ENCODE measurements around the gene EXD2. TPM values are rescaled to one million over a fixed set of nuclear protein-coding genes. Genes with fewer than 3 reads are reported as not detected.

Gene EXD2
- total RNA-seq, 4 donors from 2014 or later: 13.7 to 19.7 (median 16.5) TPM

DNA sequence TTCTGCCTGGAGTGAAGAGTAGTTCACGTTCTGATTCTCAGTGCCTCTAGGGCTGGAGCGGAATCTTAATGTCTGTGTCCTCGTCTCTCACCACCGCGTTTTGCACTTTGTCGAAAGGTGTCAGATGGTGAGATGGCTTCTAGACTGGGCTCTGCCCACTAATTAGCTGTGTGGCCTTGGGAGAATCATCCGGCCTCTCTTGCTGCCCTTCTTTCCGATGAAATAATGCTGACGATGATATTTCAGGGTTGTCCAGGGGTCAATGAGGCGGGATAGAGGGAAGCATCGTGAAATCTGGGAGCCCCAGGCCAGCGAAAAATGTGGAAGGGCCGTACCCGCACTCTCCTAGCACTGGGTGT is 67.8 kb downstream of the EXD2 start:
- intact Hi-C loops (cut with DNase I; ENCODE audit: low total_unique reads): no loop called here
- no peak overlapping the region for H3K27ac ChIP-seq
- ATAC-seq: no peak

DNA sequence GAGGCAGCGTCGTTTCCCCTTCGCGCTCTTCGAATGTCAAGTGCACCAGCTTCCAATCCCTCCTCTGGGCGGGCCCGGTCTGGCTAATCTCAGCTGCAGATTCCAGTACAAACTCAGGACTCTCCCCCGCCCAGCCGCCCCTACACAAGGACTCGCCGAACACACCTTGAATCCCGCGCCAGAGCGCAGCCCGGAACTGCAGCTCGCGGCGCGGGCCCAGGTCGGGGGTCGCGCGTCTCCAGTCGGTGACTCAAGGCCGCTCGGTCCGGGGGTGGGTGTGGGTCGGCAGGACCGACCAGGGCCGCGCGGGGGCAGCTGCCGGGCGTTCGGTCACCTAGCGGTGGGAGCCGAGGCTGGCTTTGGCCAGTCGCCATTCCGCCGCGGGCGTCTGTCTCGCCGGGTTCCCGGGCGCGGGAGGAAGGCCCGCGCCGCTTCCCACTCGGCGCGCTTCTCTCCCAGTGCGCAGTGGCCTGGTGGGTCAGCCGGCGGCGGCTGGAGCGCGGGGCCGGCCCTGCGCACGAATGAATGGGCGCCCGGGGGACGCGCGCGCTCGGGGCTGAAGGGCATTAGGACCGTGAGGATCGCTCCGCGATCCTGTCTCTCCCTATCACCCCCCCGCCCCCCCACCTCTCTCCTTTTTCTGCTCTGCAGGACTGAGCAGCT is 68.4 kb downstream of the EXD2 start, which contains the start of gene GALNT16:
TSS of gene GALNT16 (plus strand) at position 632 of the 663 bp plus-strand sequence. CDS start 133 bp downstream, outside the sequence.
- Histone ChIP-seq H3K36me3 (no peaks in the 10 kb centered on the region), H3K4me1 (peaks cover 5 to 7% of the 10 kb centered on the region in 2 donors), H3K27ac (peak within 1 kb of the TSS in 3 of 4 donors; percentile 37 to 56 (median 55)), H3K9me3 (no peaks in the 10 kb centered on the region), H3K27me3 (peaks cover 31 to 46% (median 36%) of the 10 kb centered on the region in 3 donors), H3K4me3 (peak within 1 kb of the TSS; percentile 57 to 89 (median 60))
- TF ChIP-seq CTCF (IDR thresholded peaks at IDR 0.05 in 4 of 5, conservative IDR thresholded peaks at IDR 0.05 in 1 of 5) (peak in 4 of 5 experiments; percentile 7 to 37 (median 18)), POLR2A (IDR thresholded peaks at IDR 0.05) (no peak)
- DNase-seq: no peak
- in situ Hi-C loops (cut with MboI; ENCODE audit: low sequenced_read_pairs in 4 of 4): no loop called here
- ATAC-seq: no peak
- intact Hi-C loops (cut with DNase I; ENCODE audit: low total_unique reads): loop anchor here (5.0 kb wide), 1 partner anchor 58 kb away; no protein-coding TSS in a partner anchor

More for the DNA sequence above, 67.8 kb downstream of the EXD2 start:
- peaks cover 5 to 7% of the 10 kb centered on the region in 2 donors for H3K4me1 ChIP-seq
- peak overlapping the region; percentile 57 to 89 (median 60) for H3K4me3 ChIP-seq
- in situ Hi-C loops (cut with MboI; ENCODE audit: low sequenced_read_pairs in 4 of 4): no loop called here
- DNase-seq: no peak
- H3K27me3 ChIP-seq: peaks cover 31 to 46% (median 36%) of the 10 kb centered on the region in 3 donors
- no peaks in the 10 kb centered on the region for H3K9me3 ChIP-seq
- TF ChIP-seq CTCF (IDR thresholded peaks at IDR 0.05 in 4 of 5, conservative IDR thresholded peaks at IDR 0.05 in 1 of 5) (no peak), POLR2A (IDR thresholded peaks at IDR 0.05) (no peak)
- no peaks in the 10 kb centered on the region for H3K36me3 ChIP-seq

DNA sequence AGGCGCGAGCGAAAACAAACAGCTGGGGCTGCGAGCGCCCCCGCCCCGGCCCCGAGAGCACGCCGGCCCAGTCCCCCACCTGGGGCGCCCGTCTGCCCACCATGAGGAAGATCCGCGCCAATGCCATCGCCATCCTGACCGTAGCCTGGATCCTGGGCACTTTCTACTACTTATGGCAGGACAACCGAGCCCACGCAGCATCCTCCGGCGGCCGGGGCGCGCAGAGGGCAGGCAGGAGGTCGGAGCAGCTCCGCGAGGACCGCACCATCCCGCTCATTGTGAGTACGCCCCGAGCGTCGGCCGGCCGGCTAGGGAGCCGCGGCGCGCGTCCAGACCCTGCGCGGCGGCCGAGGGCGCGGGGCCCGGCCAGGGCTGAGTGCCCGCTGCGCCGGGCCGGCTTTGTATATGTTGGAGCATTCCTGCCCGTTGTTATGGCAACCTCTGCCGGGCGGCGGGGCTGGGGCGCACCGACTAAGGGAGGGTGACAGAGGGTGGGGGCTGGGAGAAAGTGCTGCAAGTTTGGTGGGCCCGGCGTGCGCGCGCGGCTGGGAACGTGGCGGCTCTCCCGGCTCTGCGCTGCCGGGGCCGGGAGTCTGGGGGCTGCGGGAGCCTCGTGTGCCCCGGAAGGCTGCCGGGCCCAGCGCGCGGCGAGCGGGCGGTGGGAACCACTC is 69.0 kb downstream of the EXD2 start:
- Histone ChIP-seq H3K4me3 (peak overlapping the region; percentile 57 to 89 (median 60)), H3K27ac (peak overlapping the region in 3 of 4 donors; percentile 37 to 56 (median 55)), H3K27me3 (peaks cover 31 to 46% (median 41%) of the 10 kb centered on the region in 3 donors), H3K4me1 (peaks cover 5 to 7% of the 10 kb centered on the region in 2 donors), H3K36me3 (no peaks in the 10 kb centered on the region), H3K9me3 (no peaks in the 10 kb centered on the region)
- ATAC-seq (peak in 1 of 2 donors; percentile 11), DNase-seq (no peak)
- TF ChIP-seq CTCF (IDR thresholded peaks at IDR 0.05 in 4 of 5, conservative IDR thresholded peaks at IDR 0.05 in 1 of 5): no peak
- no peak for TF ChIP-seq POLR2A (IDR thresholded peaks at IDR 0.05)
- intact Hi-C loops (cut with DNase I; ENCODE audit: low total_unique reads): loop anchor here (5.0 kb wide), 1 partner anchor 57 kb away; no protein-coding TSS in a partner anchor
- in situ Hi-C loops (cut with MboI; ENCODE audit: low sequenced_read_pairs in 4 of 4): no loop called here

GRCh38 chr14:69260861-69261564 is 69.7 kb downstream of the EXD2 start:
- Histone ChIP-seq H3K9me3 (no peaks in the 10 kb centered on the region), H3K4me3 (peak overlapping the region; percentile 57 to 89 (median 60)), H3K27me3 (peaks cover 31 to 46% (median 41%) of the 10 kb centered on the region in 3 donors), H3K36me3 (no peaks in the 10 kb centered on the region), H3K4me1 (peaks cover 5 to 7% of the 10 kb centered on the region in 2 donors), H3K27ac (peak overlapping the region; percentile 24 to 56 (median 46))
- TF ChIP-seq CTCF (IDR thresholded peaks at IDR 0.05 in 4 of 5, conservative IDR thresholded peaks at IDR 0.05 in 1 of 5) (peak in 4 of 5 experiments; percentile 51 to 67 (median 57)), POLR2A (IDR thresholded peaks at IDR 0.05) (no peak)
- DNase-seq (no peak), ATAC-seq (no peak)
- in situ Hi-C loops (cut with MboI; ENCODE audit: low sequenced_read_pairs in 4 of 4) (no loop called here), intact Hi-C loops (cut with DNase I; ENCODE audit: low total_unique reads) (loop anchor here (5.0 kb wide), 1 partner anchor 56 kb away; no protein-coding TSS in a partner anchor)
